IPS-NIHi7 (cell line): ENCODE results near the gene NIPAL3.
A peak's percentile ranks its signal among the peaks of the same experiment; 100 is the strongest.
"Not testable (repeated sequence)": the region's sequence is repeated elsewhere in the genome, so short reads cannot be mapped to it uniquely, and the experiment has no call there.

Experiments
- DNase-seq: peaks from one replicate; pipeline ENCODE4 v3.0.0; 2012; ENCODE audit warnings: mixed read lengths; ENCODE audit errors: extremely low spot score

The NIPAL3 gene

GRCh38 chr1:24421502-24421901 lies 5.9 kb downstream of the NIPAL3 start:
- DNase-seq = no peak

GRCh38 chr1:24424207-24424606 lies 8.6 kb downstream of the NIPAL3 start:
- no peak for DNase-seq

GRCh38 chr1:24424990-24425389 lies 9.4 kb downstream of the NIPAL3 start:
- no peak for DNase-seq

- DNase-seq = no peak
Measured at GRCh38 chr1:24425441-24425840, 9.8 kb downstream of the NIPAL3 start.

- DNase-seq = no peak
Measured at GRCh38 chr1:24425922-24426321, 10.3 kb downstream of the NIPAL3 start.

- DNase-seq = no peak
Measured at GRCh38 chr1:24426744-24427544, 11.3 kb downstream of the NIPAL3 start.

GRCh38 chr1:24427545-24427862 lies 11.9 kb downstream of the NIPAL3 start:
- no peak for DNase-seq

- no peak for DNase-seq
Measured at GRCh38 chr1:24435782-24436365, 20.3 kb downstream of the NIPAL3 start.

GRCh38 chr1:24437631-24438396 lies 22.2 kb downstream of the NIPAL3 start:
- DNase-seq = no peak

- DNase-seq = peak; percentile 42
Measured at GRCh38 chr1:24438423-24438901, 22.9 kb downstream of the NIPAL3 start.

GRCh38 chr1:24440436-24440835 lies 24.8 kb downstream of the NIPAL3 start:
- no peak for DNase-seq

GRCh38 chr1:24441480-24441879 lies 25.9 kb downstream of the NIPAL3 start:
- no peak for DNase-seq

- DNase-seq = no peak
Measured at GRCh38 chr1:24441996-24442668, 26.5 kb downstream of the NIPAL3 start.

- DNase-seq = no peak
Measured at GRCh38 chr1:24442764-24443163, 27.2 kb downstream of the NIPAL3 start.

- DNase-seq = no peak
Measured at GRCh38 chr1:24443241-24443656, 27.6 kb downstream of the NIPAL3 start.

- not testable (repeated sequence) for DNase-seq
Measured at GRCh38 chr1:24446446-24446845, 30.8 kb downstream of the NIPAL3 start.

- no peak for DNase-seq
Measured at GRCh38 chr1:24450316-24450715, 34.7 kb downstream of the NIPAL3 start.

GRCh38 chr1:24450857-24451397 lies 35.3 kb downstream of the NIPAL3 start:
- DNase-seq = no peak

- DNase-seq = no peak
Measured at GRCh38 chr1:24451746-24452145, 36.1 kb downstream of the NIPAL3 start.

- DNase-seq = no peak
Measured at GRCh38 chr1:24452922-24453485, 37.4 kb downstream of the NIPAL3 start.

GRCh38 chr1:24454673-24455072 lies 39.1 kb downstream of the NIPAL3 start:
- DNase-seq = no peak
